GM10266 (cell line): Measurements from ENCODE around the gene NPAT.

Source experiments
- DNase-seq: peaks from one replicate; pipeline ENCODE4 v3.0.0; 2012; ENCODE audit errors: extremely low spot score
- TF ChIP-seq, protein P1 (sequence below): IDR thresholded peaks from 2 replicates; pipeline ENCODE4 v1.5.1; 2012; ENCODE audit warnings: mild to moderate bottlenecking, low read depth; ENCODE audit not compliant: control insufficient read depth, insufficient read depth; ENCODE audit errors: missing control alignments

Gene NPAT

DNA sequence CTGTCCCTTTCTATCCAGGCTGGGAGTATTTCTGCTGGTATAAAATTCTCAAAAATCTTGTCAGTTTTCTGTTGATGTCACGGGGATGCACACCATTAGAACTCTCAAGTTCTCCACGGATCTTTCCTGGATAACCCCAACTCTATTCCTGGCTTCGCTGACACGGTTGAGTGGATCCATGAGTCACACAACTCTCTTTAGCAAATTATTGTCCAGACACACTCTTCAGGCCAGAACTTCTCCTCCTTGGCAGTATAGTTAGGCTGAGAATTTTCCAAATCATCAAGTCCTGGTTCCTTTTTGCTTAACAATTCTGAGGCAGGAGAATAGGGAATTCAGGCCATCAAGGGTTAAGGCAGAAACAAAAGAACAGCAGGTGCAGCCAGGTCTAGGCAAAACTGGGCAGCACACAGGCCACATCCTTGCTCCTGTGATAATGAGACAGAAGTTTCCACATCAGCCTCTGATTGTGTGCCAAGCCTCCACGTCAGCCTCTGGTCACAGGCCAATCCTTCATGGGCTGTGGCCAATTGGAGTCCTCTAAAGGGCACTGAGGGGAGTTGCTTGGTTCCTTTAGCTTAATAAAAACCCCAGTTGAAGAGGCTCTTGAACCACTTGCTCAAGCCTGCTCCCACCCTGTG, 106.8 kb downstream of the NPAT start:
- no peak for DNase-seq
- TF ChIP-seq, protein P1, sequence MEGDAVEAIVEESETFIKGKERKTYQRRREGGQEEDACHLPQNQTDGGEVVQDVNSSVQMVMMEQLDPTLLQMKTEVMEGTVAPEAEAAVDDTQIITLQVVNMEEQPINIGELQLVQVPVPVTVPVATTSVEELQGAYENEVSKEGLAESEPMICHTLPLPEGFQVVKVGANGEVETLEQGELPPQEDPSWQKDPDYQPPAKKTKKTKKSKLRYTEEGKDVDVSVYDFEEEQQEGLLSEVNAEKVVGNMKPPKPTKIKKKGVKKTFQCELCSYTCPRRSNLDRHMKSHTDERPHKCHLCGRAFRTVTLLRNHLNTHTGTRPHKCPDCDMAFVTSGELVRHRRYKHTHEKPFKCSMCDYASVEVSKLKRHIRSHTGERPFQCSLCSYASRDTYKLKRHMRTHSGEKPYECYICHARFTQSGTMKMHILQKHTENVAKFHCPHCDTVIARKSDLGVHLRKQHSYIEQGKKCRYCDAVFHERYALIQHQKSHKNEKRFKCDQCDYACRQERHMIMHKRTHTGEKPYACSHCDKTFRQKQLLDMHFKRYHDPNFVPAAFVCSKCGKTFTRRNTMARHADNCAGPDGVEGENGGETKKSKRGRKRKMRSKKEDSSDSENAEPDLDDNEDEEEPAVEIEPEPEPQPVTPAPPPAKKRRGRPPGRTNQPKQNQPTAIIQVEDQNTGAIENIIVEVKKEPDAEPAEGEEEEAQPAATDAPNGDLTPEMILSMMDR = no peak

DNA sequence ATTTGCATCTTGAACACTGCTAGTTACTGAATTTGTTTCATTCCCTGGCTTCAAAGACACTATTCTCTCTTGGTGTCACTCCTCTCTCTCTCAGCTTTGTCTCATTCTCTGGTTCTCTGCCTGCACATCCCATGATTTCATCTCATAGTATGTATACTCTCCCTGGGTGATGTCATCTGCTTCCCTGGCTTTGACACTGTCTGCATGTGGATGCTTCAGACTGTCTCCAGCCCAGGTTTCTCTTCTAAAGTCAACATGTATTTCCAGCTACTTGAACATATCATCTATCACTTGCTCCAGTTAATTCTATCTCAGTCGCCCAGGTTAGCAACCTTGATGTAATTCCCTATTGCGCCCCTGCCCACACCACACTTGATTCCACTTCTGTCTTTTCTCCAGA, 110.4 kb downstream of the NPAT start:
- DNase-seq = no peak
- TF ChIP-seq, protein P1 = no peak

DNA sequence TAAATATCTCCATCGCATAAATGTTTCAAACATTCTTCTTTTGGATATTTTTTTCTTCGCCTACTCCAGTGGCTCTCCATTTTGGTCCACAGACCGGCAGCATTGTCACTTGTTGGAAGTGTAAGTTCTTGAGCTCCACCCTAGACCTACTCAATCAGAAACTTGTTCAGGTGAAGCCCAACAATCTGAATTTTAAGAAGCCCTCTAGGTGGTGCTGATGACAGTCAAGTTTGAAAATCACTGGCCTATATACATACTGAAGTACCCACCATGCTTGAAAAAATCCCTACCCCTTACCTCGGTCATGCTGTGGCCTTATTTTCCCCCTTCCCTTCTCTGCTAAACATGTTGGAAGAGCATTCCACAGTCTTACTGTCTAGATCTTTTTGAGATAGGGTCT, 111.3 kb downstream of the NPAT start:
- TF ChIP-seq, protein P1 = no peak
- no peak for DNase-seq
